NT2/D1 (cell line): ENCODE data around the gene EHF.

Source experiments
- SUZ12 ChIP-seq: IDR thresholded peaks from 2 replicates; pipeline ENCODE4 v1.6.1; 2011; ENCODE audit not compliant: insufficient read length, insufficient read depth; ENCODE audit errors: extremely low read depth
- ZNF274 ChIP-seq: IDR thresholded peaks from 2 replicates; pipeline ENCODE4 v1.6.1; 2011; ENCODE audit warnings: mild to moderate bottlenecking, low read depth, low read length

GRCh38 chr11:34600339-34601084 is 20.4 kb upstream of the EHF start:
- TF ChIP-seq SUZ12, result no peak
- TF ChIP-seq ZNF274, result no peak
